GM12878 (cell line): Measurements from ENCODE around the gene MAB21L3. TPM values are rescaled to one million over a fixed set of nuclear protein-coding genes. Genes with fewer than 3 reads are reported as not detected.

Experiments used
- ATAC-seq: fragments of 200-7000 bp; cut with Tn5 transposase; 3 replicates; pipeline ENCODE4 v1.9.1; 2020; ENCODE audit warnings: mild to moderate bottlenecking, moderate library complexity
- BruUV-seq: library from RNA; stranded (reverse); fragments of 400-500 nt; replicated peaks from 2 replicates; lab custom pipeline; 2021; lab: Mats Ljungman, UMichigan
- CTCF ChIA-PET: fragments of 300-600 bp; sonication (Branson Sonifier 250); formaldehyde crosslinking; extraction: SDS; loops from one replicate; lab custom pipeline; 2021; ENCODE audit warnings: inconsistent platforms; lab: Yijun Ruan, JAX
- POLR2A ChIA-PET: fragments of 350-600 bp; formaldehyde crosslinking; extraction: SDS; loops from one replicate; lab custom pipeline; 2021; ENCODE audit warnings: inconsistent platforms; lab: Charles Lee
- RAD21 ChIA-PET: fragments of 300-600 bp; sonication (Branson Sonifier 250); formaldehyde crosslinking; loops from one replicate; lab custom pipeline; 2023; ENCODE audit warnings: antibody characterized with exemption; ENCODE audit not compliant: unreplicated experiment; lab: Charles Lee
- SMC1A ChIA-PET: fragments of 300-600 bp; sonication (Branson Sonifier 250); formaldehyde crosslinking; loops from one replicate; lab custom pipeline; 2023; ENCODE audit not compliant: unreplicated experiment, uncharacterized antibody; lab: Charles Lee
- DNase-seq: peaks from one replicate; pipeline ENCODE4 v3.0.0-alpha.2; 2011; ENCODE audit warnings: low read depth, low spot score
- FAIRE-seq: peaks from 3 replicates; lab custom pipeline; 2011; peaks lifted over from hg19 to GRCh38; lab: Jason Lieb, UNC
- H2AFZ ChIP-seq: 2 replicates; pipeline ENCODE4 v1.6.0; 2011; ENCODE audit warnings: low read depth, low read length, control low read depth; ENCODE audit not compliant: control insufficient read depth
- H3K27ac ChIP-seq: 2 replicates; pipeline ENCODE4 v1.5.1; 2011; ENCODE audit warnings: control low read depth; ENCODE audit not compliant: control insufficient read depth, insufficient read depth
- H3K27me3 ChIP-seq, 2 experiments: replicated peaks in 1 of 2; 2 replicates each; pipeline versions ENCODE4 v1.6.0 to v1.6.1; 2011; ENCODE audit warnings: low read length in 1 of 2; ENCODE audit not compliant: control insufficient read depth in 2 of 2, insufficient read depth in 2 of 2
- H3K36me3 ChIP-seq, 2 experiments: 2 replicates each; pipeline ENCODE4 v1.5.1; 2011; ENCODE audit warnings: low read length in 1 of 2; ENCODE audit not compliant: control insufficient read depth in 2 of 2, insufficient read depth in 2 of 2
- H3K4me1 ChIP-seq: 2 replicates; pipeline ENCODE4 v1.6.1; 2011; ENCODE audit warnings: mild to moderate bottlenecking, low read length, moderate library complexity, mixed read lengths; ENCODE audit not compliant: control insufficient read depth, insufficient read depth
- H3K4me2 ChIP-seq: 2 replicates; pipeline ENCODE4 v1.6.0; 2011; ENCODE audit warnings: control low read depth; ENCODE audit not compliant: control insufficient read depth, insufficient read depth
- H3K4me3 ChIP-seq: fragments of 200-600 bp; sonication (generic); 2 replicates; pipeline ENCODE4 v1.5.1; 2016
- H3K79me2 ChIP-seq: 2 replicates; pipeline ENCODE4 v1.6.0; 2011; ENCODE audit warnings: low read length; ENCODE audit not compliant: control insufficient read depth, insufficient read depth
- H3K9ac ChIP-seq: 2 replicates; pipeline ENCODE4 v1.8.0; 2011; ENCODE audit warnings: low read length, control low read depth, mixed read lengths; ENCODE audit not compliant: control insufficient read depth, insufficient read depth
- H3K9me3 ChIP-seq: replicated peaks from 3 replicates; pipeline ENCODE4 v1.5.1; 2011; ENCODE audit warnings: mild to moderate bottlenecking, low read length; ENCODE audit not compliant: control insufficient read depth, insufficient read depth
- H4K20me1 ChIP-seq: 2 replicates; pipeline ENCODE4 v1.6.0; 2011; ENCODE audit not compliant: control insufficient read depth, insufficient read depth
- ESRRA ChIP-seq: IDR thresholded peaks from 2 replicates; pipeline ENCODE4 v1.6.1; 2012; ENCODE audit warnings: mild to moderate bottlenecking, low read length, improper control_type of control experiment
- IKZF2 ChIP-seq, 2 experiments: fragments of 450-650 bp; IDR thresholded peaks; 2 replicates each; pipeline ENCODE4 v1.6.1; 2017; ENCODE audit warnings: mild to moderate bottlenecking in 2 of 2, moderate library complexity in 2 of 2
- IRF4 ChIP-seq: IDR thresholded peaks from 2 replicates; pipeline ENCODE4 v1.6.1; 2011; ENCODE audit warnings: low read depth, low read length
- JUND ChIP-seq: IDR thresholded peaks from 2 replicates; pipeline ENCODE4 v1.6.1; 2012; ENCODE audit warnings: low read depth, mild to moderate bottlenecking, low read length, improper control_type of control experiment, moderate library complexity
- MYB ChIP-seq: fragments of 150-350 bp; IDR thresholded peaks from 2 replicates; pipeline ENCODE4 v1.6.1; 2014; ENCODE audit warnings: mild to moderate bottlenecking, low read depth, low read length, borderline replicate concordance
- MYC ChIP-seq: IDR thresholded peaks from 2 replicates; pipeline ENCODE4 v1.6.1; 2011; ENCODE audit warnings: mild to moderate bottlenecking, low read length, moderate library complexity, inconsistent platforms; ENCODE audit not compliant: insufficient read depth, insufficient replicate concordance, insufficient read length, severe bottlenecking
- SREBF2 ChIP-seq: IDR thresholded peaks from 2 replicates; pipeline ENCODE4 v1.6.1; 2012; ENCODE audit warnings: mild to moderate bottlenecking, low read length
- ZSCAN29 ChIP-seq: fragments of 450-650 bp; IDR thresholded peaks from 2 replicates; pipeline ENCODE4 v1.6.1; 2017; ENCODE audit warnings: mild to moderate bottlenecking, moderate library complexity
- WGBS: methylation state at CpG from one replicate; pipeline ENCODE4 v1.1.6; 2016; ENCODE audit warnings: low lambda C conversion rate; ENCODE audit not compliant: insufficient replicate concordance, insufficient coverage; ENCODE audit errors: missing lambda C conversion rate; 5-methylcytosine and 5-hydroxymethylcytosine counted together
- in situ Hi-C: fragments of 300-500 bp; cut with MboI; formaldehyde crosslinking; loops from 9 replicates; pipeline ENCODE4 v1.14.3; 2018; ENCODE audit warnings: mixed read lengths
- intact Hi-C: fragments of 100-400 bp; cut with micrococcal nuclease; formaldehyde crosslinking; loops from one replicate; pipeline ENCODE4 v1.14.2; 2022; ENCODE audit not compliant: unreplicated experiment
- polyA plus RNA-seq, 11 experiments: library from polyadenylated mRNA; depleted of rRNA in 4 of 11; unstranded in 6 of 11; stranded (reverse) in 5 of 11; fragments of >200 nt; fragmentation: Nextera tagmentation in 4 of 11; fragmentation: Illumina TruSeq in 1 of 11; extraction: Ambion mirVana in 4 of 11; extraction: Trizol in 1 of 11; gene quantifications; 1 replicate in 1 of 11; 2 replicates in 10 of 11; pipeline versions ENCODE4 v1.2.1 to v1.2.3, GENCODE V29; 2011 to 2016; ENCODE audit warnings: inconsistent platforms in 2 of 11, missing spikeins in 2 of 11, low read depth in 1 of 11
- total RNA-seq, 4 experiments: library from RNA; depleted of rRNA in 3 of 4; stranded (reverse); fragments of >200 nt in 3 of 4; fragmentation: Illumina TruSeq in 1 of 4; extraction: Trizol in 1 of 4; gene quantifications; 2 replicates each; pipeline versions ENCODE4 v1.2.1 to v1.2.3, GENCODE V29; 2013 to 2021
- TF ChIP-seq, protein P1 (sequence below): fragments of 450-650 bp; IDR thresholded peaks from 2 replicates; pipeline ENCODE4 v1.6.1; 2017; ENCODE audit warnings: low read depth, mild to moderate bottlenecking, moderate library complexity
- TF ChIP-seq, protein P2 (sequence below): fragments of 450-650 bp; formaldehyde crosslinking; IDR thresholded peaks from 2 replicates; pipeline ENCODE4 v1.4.0; 2022; ENCODE audit warnings: mild to moderate bottlenecking, moderate library complexity
- TF ChIP-seq, protein P3 (sequence below), 3 experiments: IDR thresholded peaks in 2 of 3; conservative IDR thresholded peaks in 1 of 3; 2 replicates each; pipeline ENCODE4 v1.5.1; 2011; ENCODE audit warnings: low read depth in 3 of 3, low read length in 3 of 3, mild to moderate bottlenecking in 3 of 3, control low read depth in 2 of 3, moderate library complexity in 2 of 3, inconsistent platforms in 1 of 3, mixed read lengths in 1 of 3; ENCODE audit not compliant: control insufficient read depth in 2 of 3, insufficient read depth in 1 of 3; ENCODE audit errors: extremely low read depth in 1 of 3
- TF ChIP-seq, protein P4 (sequence below): fragments of 450-650 bp; IDR thresholded peaks from 2 replicates; pipeline ENCODE4 v1.6.1; 2018; ENCODE audit warnings: mild to moderate bottlenecking, low read depth, moderate library complexity; ENCODE audit not compliant: partially characterized antibody

The MAB21L3 gene
- total and polyA plus RNA-seq, 10 of the 15 experiments (the other 5 are each of a cell fraction or from before 2014, with no cell fraction given) = 0.18 to 18.6 (median 1.3) TPM

DNA sequence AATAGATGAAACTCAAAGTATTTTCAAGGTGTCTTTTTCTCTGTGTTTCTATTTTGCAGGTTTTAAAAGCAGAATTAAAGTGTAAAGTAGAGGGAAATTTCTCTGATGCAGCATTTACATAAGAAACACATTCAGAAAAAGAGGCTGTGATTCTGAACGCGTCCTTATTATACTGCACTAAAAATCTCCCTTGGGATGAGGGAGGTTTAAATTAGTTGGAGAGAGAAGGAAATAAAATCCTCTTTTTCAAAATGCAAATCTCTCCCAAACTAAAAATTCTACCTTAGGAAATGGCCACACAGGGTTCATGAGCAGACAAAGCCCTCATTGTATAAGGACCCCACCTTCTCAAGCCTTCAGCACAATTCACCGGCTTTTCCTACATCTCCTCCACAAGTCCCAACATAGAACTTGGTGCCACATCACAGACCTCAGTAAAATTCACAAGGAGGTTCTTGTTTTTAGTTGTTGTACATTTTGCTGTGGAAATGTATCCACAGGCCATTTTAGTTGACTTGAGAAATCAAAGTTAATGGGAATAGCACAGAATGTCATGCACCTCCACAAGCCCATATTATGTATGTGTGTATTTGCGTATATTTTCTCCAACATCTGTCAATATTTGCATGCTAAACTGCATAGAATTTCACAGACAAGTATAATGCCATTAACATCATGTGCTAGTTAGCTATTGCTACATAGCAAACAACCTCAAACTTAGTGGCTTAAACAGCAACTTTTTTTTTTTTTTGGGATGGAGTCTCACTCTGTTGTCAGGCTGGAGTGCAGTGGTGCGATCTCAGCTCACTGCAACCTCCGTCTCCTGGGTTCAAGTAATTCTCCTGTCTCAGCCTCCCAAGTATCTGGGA, 59.8 kb downstream of the MAB21L3 start:
- POLR2A ChIA-PET = interaction anchor here (1.0 kb wide), 1 partner anchor 23 kb away, joined by 3 read pairs; no protein-coding TSS in a partner anchor
- CTCF ChIA-PET = interaction anchor here (1.2 kb wide), 1 partner anchor 17 kb away, joined by 3 read pairs; no protein-coding TSS in a partner anchor
- no peak overlapping the region for H3K4me2 ChIP-seq
- TF ChIP-seq SREBF2 (no peak), JUND (no peak), MYB (no peak), ZSCAN29 (no peak), MYC (no peak), IKZF2 (IDR thresholded peaks at IDR 0.05) (no peak), IRF4 (no peak), ESRRA (no peak)
- TF ChIP-seq, protein P1, sequence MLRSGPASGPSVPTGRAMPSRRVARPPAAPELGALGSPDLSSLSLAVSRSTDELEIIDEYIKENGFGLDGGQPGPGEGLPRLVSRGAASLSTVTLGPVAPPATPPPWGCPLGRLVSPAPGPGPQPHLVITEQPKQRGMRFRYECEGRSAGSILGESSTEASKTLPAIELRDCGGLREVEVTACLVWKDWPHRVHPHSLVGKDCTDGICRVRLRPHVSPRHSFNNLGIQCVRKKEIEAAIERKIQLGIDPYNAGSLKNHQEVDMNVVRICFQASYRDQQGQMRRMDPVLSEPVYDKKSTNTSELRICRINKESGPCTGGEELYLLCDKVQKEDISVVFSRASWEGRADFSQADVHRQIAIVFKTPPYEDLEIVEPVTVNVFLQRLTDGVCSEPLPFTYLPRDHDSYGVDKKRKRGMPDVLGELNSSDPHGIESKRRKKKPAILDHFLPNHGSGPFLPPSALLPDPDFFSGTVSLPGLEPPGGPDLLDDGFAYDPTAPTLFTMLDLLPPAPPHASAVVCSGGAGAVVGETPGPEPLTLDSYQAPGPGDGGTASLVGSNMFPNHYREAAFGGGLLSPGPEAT = no peak
- TF ChIP-seq, protein P2, sequence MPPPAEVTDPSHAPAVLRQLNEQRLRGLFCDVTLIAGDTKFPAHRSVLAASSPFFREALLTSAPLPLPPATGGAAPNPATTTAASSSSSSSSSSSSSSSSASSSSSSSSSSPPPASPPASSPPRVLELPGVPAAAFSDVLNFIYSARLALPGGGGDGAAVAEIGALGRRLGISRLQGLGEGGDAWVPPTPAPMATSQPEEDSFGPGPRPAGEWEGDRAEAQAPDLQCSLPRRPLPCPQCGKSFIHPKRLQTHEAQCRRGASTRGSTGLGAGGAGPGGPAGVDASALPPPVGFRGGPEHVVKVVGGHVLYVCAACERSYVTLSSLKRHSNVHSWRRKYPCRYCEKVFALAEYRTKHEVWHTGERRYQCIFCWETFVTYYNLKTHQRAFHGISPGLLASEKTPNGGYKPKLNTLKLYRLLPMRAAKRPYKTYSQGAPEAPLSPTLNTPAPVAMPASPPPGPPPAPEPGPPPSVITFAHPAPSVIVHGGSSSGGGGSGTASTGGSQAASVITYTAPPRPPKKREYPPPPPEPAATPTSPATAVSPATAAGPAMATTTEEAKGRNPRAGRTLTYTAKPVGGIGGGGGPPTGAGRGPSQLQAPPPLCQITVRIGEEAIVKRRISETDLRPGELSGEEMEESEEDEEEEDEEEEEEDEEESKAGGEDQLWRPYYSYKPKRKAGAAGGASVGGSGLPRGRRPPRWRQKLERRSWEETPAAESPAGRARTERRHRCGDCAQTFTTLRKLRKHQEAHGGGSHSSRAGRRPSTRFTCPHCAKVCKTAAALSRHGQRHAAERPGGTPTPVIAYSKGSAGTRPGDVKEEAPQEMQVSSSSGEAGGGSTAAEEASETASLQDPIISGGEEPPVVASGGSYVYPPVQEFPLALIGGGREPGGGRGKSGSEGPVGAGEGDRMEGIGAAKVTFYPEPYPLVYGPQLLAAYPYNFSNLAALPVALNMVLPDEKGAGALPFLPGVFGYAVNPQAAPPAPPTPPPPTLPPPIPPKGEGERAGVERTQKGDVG = no peak
- TF ChIP-seq, protein P3, sequence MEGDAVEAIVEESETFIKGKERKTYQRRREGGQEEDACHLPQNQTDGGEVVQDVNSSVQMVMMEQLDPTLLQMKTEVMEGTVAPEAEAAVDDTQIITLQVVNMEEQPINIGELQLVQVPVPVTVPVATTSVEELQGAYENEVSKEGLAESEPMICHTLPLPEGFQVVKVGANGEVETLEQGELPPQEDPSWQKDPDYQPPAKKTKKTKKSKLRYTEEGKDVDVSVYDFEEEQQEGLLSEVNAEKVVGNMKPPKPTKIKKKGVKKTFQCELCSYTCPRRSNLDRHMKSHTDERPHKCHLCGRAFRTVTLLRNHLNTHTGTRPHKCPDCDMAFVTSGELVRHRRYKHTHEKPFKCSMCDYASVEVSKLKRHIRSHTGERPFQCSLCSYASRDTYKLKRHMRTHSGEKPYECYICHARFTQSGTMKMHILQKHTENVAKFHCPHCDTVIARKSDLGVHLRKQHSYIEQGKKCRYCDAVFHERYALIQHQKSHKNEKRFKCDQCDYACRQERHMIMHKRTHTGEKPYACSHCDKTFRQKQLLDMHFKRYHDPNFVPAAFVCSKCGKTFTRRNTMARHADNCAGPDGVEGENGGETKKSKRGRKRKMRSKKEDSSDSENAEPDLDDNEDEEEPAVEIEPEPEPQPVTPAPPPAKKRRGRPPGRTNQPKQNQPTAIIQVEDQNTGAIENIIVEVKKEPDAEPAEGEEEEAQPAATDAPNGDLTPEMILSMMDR (IDR thresholded peaks at IDR 0.05 in 2 of 3, conservative IDR thresholded peaks at IDR 0.05 in 1 of 3; ENCODE audit: control insufficient read depth in 2 of 3, extremely low read depth in 1 of 3, insufficient read depth in 1 of 3, low read depth in 3 of 3, low read length in 3 of 3) = no peak
- TF ChIP-seq, protein P4, sequence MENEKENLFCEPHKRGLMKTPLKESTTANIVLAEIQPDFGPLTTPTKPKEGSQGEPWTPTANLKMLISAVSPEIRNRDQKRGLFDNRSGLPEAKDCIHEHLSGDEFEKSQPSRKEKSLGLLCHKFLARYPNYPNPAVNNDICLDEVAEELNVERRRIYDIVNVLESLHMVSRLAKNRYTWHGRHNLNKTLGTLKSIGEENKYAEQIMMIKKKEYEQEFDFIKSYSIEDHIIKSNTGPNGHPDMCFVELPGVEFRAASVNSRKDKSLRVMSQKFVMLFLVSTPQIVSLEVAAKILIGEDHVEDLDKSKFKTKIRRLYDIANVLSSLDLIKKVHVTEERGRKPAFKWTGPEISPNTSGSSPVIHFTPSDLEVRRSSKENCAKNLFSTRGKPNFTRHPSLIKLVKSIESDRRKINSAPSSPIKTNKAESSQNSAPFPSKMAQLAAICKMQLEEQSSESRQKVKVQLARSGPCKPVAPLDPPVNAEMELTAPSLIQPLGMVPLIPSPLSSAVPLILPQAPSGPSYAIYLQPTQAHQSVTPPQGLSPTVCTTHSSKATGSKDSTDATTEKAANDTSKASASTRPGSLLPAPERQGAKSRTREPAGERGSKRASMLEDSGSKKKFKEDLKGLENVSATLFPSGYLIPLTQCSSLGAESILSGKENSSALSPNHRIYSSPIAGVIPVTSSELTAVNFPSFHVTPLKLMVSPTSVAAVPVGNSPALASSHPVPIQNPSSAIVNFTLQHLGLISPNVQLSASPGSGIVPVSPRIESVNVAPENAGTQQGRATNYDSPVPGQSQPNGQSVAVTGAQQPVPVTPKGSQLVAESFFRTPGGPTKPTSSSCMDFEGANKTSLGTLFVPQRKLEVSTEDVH = no peak

More for the DNA sequence above, 59.8 kb downstream of the MAB21L3 start:
- ATAC-seq (no peak), DNase-seq (no peak), FAIRE-seq (no peak)
- no peaks in the 10 kb centered on the region for H3K79me2 ChIP-seq
- no peak overlapping the region for H3K9ac ChIP-seq
- BruUV-seq = no TSS peak
- intact Hi-C loops = no loop called here
- H2AFZ ChIP-seq = no peak overlapping the region
- WGBS = 42% methylated on average over 6 of the region's 6 CpGs
- no peaks in the 10 kb centered on the region for H3K4me1 ChIP-seq
- H3K27me3 ChIP-seq = no peaks in the 10 kb centered on the region; a peak in 2 of 4 replicates
- in situ Hi-C loops = no loop called here
- no peak overlapping the region for H3K4me3 ChIP-seq
- H4K20me1 ChIP-seq = no peaks in the 10 kb centered on the region
- no peak overlapping the region for H3K27ac ChIP-seq
- no peaks in the 10 kb centered on the region for H3K36me3 ChIP-seq
- ChIA-PET SMC1A (no interaction called here), RAD21 (interaction anchor here (1.0 kb wide), 1 partner anchor 328 kb away, joined by 3 read pairs; no protein-coding TSS in a partner anchor)
- H3K9me3 ChIP-seq = no peaks in the 10 kb centered on the region
